GM19193 (cell line): ENCODE data around the gene HMGN5.

Experiments
- POLR2A ChIP-seq: IDR thresholded peaks from 4 replicates; pipeline ENCODE4 v1.6.1; 2011; ENCODE audit not compliant: insufficient read depth, insufficient read length; ENCODE audit errors: extremely low read depth

The HMGN5 gene

GRCh38 chrX:81195712-81196111 is 6.0 kb downstream of the HMGN5 start:
- no peak for TF ChIP-seq POLR2A

GRCh38 chrX:81195259-81195658 is 6.5 kb downstream of the HMGN5 start:
- TF ChIP-seq POLR2A, result no peak

GRCh38 chrX:81174286-81174685 is 27.4 kb downstream of the HMGN5 start:
- no peak for TF ChIP-seq POLR2A

- no peak for TF ChIP-seq POLR2A
Observed at GRCh38 chrX:81168391-81168790, 33.3 kb downstream of the HMGN5 start.

- peak; percentile 15 for TF ChIP-seq POLR2A
Observed at GRCh38 chrX:81121513-81122363, 80.0 kb downstream of the HMGN5 start.

- no peak for TF ChIP-seq POLR2A
Observed at GRCh38 chrX:81120936-81121371, 80.8 kb downstream of the HMGN5 start.

- TF ChIP-seq POLR2A, result no peak
Observed at GRCh38 chrX:81120258-81120935, 81.3 kb downstream of the HMGN5 start.

- TF ChIP-seq POLR2A, result no peak
Observed at GRCh38 chrX:81114757-81115156, 87.0 kb downstream of the HMGN5 start.

GRCh38 chrX:81110286-81110685 is 91.4 kb downstream of the HMGN5 start:
- no peak for TF ChIP-seq POLR2A

GRCh38 chrX:81082649-81083048 is 119.1 kb downstream of the HMGN5 start:
- TF ChIP-seq POLR2A, result no peak
